Ishikawa (cell line): ENCODE measurements around the gene SEPTIN3.

Experiments
- CEBPB ChIP-seq: IDR thresholded peaks from 2 replicates; pipeline ENCODE4 v1.6.1; 2012
- CREB1 ChIP-seq: IDR thresholded peaks from 2 replicates; pipeline ENCODE4 v1.6.1; 2012; ENCODE audit warnings: low read depth
- EGR1 ChIP-seq: IDR thresholded peaks from 2 replicates; pipeline ENCODE4 v1.6.1; 2012
- EP300 ChIP-seq: IDR thresholded peaks from 2 replicates; pipeline ENCODE4 v1.6.1; 2012; ENCODE audit warnings: borderline replicate concordance
- FOXM1 ChIP-seq: IDR thresholded peaks from 2 replicates; pipeline ENCODE4 v1.6.1; 2012; ENCODE audit warnings: low read depth, borderline replicate concordance
- MAX ChIP-seq: IDR thresholded peaks from 2 replicates; pipeline ENCODE4 v1.6.1; 2012
- NFIC ChIP-seq: IDR thresholded peaks from 2 replicates; pipeline ENCODE4 v1.6.1; 2012
- RAD21 ChIP-seq: IDR thresholded peaks from 2 replicates; pipeline ENCODE4 v1.6.1; 2012; ENCODE audit warnings: low read depth
- REST ChIP-seq: IDR thresholded peaks from 2 replicates; pipeline ENCODE4 v1.6.1; 2012; ENCODE audit warnings: low read depth, mild to moderate bottlenecking
- TAF1 ChIP-seq: IDR thresholded peaks from 2 replicates; pipeline ENCODE4 v1.6.1; 2012; ENCODE audit warnings: low read depth, mild to moderate bottlenecking
- TCF12 ChIP-seq: IDR thresholded peaks from 2 replicates; pipeline ENCODE4 v1.6.1; 2012; ENCODE audit warnings: low read depth
- TEAD4 ChIP-seq: IDR thresholded peaks from 2 replicates; pipeline ENCODE4 v1.6.1; 2012
- USF1 ChIP-seq: IDR thresholded peaks from 2 replicates; pipeline ENCODE4 v1.6.1; 2012
- YY1 ChIP-seq: IDR thresholded peaks from 2 replicates; pipeline ENCODE4 v1.6.1; 2012; ENCODE audit warnings: low read depth
- ZBTB7A ChIP-seq: IDR thresholded peaks from 2 replicates; pipeline ENCODE4 v1.6.1; 2012; ENCODE audit warnings: low read depth

Gene SEPTIN3

GRCh38 chr22:41936894-41937169 is 32.4 kb upstream of the SEPTIN3 start:
- no peak for TF ChIP-seq ZBTB7A
- TF ChIP-seq NFIC = no peak
- no peak for TF ChIP-seq TCF12
- no peak for TF ChIP-seq REST
- TF ChIP-seq MAX = no peak
- TF ChIP-seq CEBPB = no peak
- TF ChIP-seq TEAD4 = no peak
- no peak for TF ChIP-seq USF1
- no peak for TF ChIP-seq YY1
- TF ChIP-seq FOXM1 = no peak
- no peak for TF ChIP-seq RAD21
- TF ChIP-seq EGR1 = no peak
- no peak for TF ChIP-seq TAF1
- TF ChIP-seq EP300 = no peak
- TF ChIP-seq CREB1 = no peak

- no peak for TF ChIP-seq YY1
Observed at GRCh38 chr22:41939981-41940831, 29.0 kb upstream of the SEPTIN3 start.

- peak; percentile 89 for TF ChIP-seq RAD21
- TF ChIP-seq FOXM1 = no peak
- TF ChIP-seq CEBPB = no peak
- no peak for TF ChIP-seq TAF1
Observed at GRCh38 chr22:41940832-41941765, 28.1 kb upstream of the SEPTIN3 start.

- TF ChIP-seq CEBPB (no peak), TCF12 (no peak), RAD21 (no peak), ZBTB7A (no peak), TAF1 (no peak), EP300 (no peak), YY1 (no peak), FOXM1 (no peak), EGR1 (no peak)
Observed at GRCh38 chr22:41943661-41944209, 25.5 kb upstream of the SEPTIN3 start.

GRCh38 chr22:41946629-41947423 is 22.4 kb upstream of the SEPTIN3 start, which contains the start of gene CENPM:
Gene CENPM (minus strand): TSS chr22:41947152. CDS start chr22:41947076, 76 bp downstream.
- TF ChIP-seq MAX (peak; percentile 83), USF1 (peak; percentile 96), EP300 (peak; percentile 46), EGR1 (peak; percentile 56; the same call in 1 of the 2 replicates), ZBTB7A (peak; percentile 97), RAD21 (no peak), CREB1 (no peak), CEBPB (no peak), NFIC (peak; percentile 67), TEAD4 (no peak), TAF1 (peak; percentile 35; the same call in 1 of the 2 replicates), REST (no peak), TCF12 (peak; percentile 46; the same call in 1 of the 2 replicates), FOXM1 (peak; percentile 47; the same call in 1 of the 2 replicates), YY1 (peak; percentile 75)
